GM12878 (cell line): Measurements from ENCODE around the gene PTPRC. TPM values are rescaled to one million over a fixed set of nuclear protein-coding genes. Genes with fewer than 3 reads are reported as not detected.
A peak's percentile ranks its signal among the peaks of the same experiment; 100 is the strongest.

Experiments used
- ATAC-seq: fragments of 200-7000 bp; cut with Tn5 transposase; 3 replicates; pipeline ENCODE4 v1.9.1; 2020; ENCODE audit warnings: mild to moderate bottlenecking, moderate library complexity
- BruUV-seq: library from RNA; stranded (reverse); fragments of 400-500 nt; replicated peaks from 2 replicates; lab custom pipeline; 2021; lab: Mats Ljungman, UMichigan
- CTCF ChIA-PET: fragments of 300-600 bp; sonication (Branson Sonifier 250); formaldehyde crosslinking; extraction: SDS; loops from one replicate; lab custom pipeline; 2021; ENCODE audit warnings: inconsistent platforms; lab: Yijun Ruan, JAX
- POLR2A ChIA-PET: fragments of 350-600 bp; formaldehyde crosslinking; extraction: SDS; loops from one replicate; lab custom pipeline; 2021; ENCODE audit warnings: inconsistent platforms; lab: Charles Lee
- RAD21 ChIA-PET: fragments of 300-600 bp; sonication (Branson Sonifier 250); formaldehyde crosslinking; loops from one replicate; lab custom pipeline; 2023; ENCODE audit warnings: antibody characterized with exemption; ENCODE audit not compliant: unreplicated experiment; lab: Charles Lee
- SMC1A ChIA-PET: fragments of 300-600 bp; sonication (Branson Sonifier 250); formaldehyde crosslinking; loops from one replicate; lab custom pipeline; 2023; ENCODE audit not compliant: unreplicated experiment, uncharacterized antibody; lab: Charles Lee
- DNase-seq: peaks from one replicate; pipeline ENCODE4 v3.0.0-alpha.2; 2011; ENCODE audit warnings: low read depth, low spot score
- FAIRE-seq: peaks from 3 replicates; lab custom pipeline; 2011; peaks lifted over from hg19 to GRCh38; lab: Jason Lieb, UNC
- H2AFZ ChIP-seq: 2 replicates; pipeline ENCODE4 v1.6.0; 2011; ENCODE audit warnings: low read depth, low read length, control low read depth; ENCODE audit not compliant: control insufficient read depth
- H3K27ac ChIP-seq: 2 replicates; pipeline ENCODE4 v1.5.1; 2011; ENCODE audit warnings: control low read depth; ENCODE audit not compliant: control insufficient read depth, insufficient read depth
- H3K27me3 ChIP-seq, 2 experiments: replicated peaks in 1 of 2; 2 replicates each; pipeline versions ENCODE4 v1.6.0 to v1.6.1; 2011; ENCODE audit warnings: low read length in 1 of 2; ENCODE audit not compliant: control insufficient read depth in 2 of 2, insufficient read depth in 2 of 2
- H3K36me3 ChIP-seq, 2 experiments: 2 replicates each; pipeline ENCODE4 v1.5.1; 2011; ENCODE audit warnings: low read length in 1 of 2; ENCODE audit not compliant: control insufficient read depth in 2 of 2, insufficient read depth in 2 of 2
- H3K4me1 ChIP-seq: 2 replicates; pipeline ENCODE4 v1.6.1; 2011; ENCODE audit warnings: mild to moderate bottlenecking, low read length, moderate library complexity, mixed read lengths; ENCODE audit not compliant: control insufficient read depth, insufficient read depth
- H3K4me2 ChIP-seq: 2 replicates; pipeline ENCODE4 v1.6.0; 2011; ENCODE audit warnings: control low read depth; ENCODE audit not compliant: control insufficient read depth, insufficient read depth
- H3K4me3 ChIP-seq: fragments of 200-600 bp; sonication (generic); 2 replicates; pipeline ENCODE4 v1.5.1; 2016
- H3K79me2 ChIP-seq: 2 replicates; pipeline ENCODE4 v1.6.0; 2011; ENCODE audit warnings: low read length; ENCODE audit not compliant: control insufficient read depth, insufficient read depth
- H3K9ac ChIP-seq: 2 replicates; pipeline ENCODE4 v1.8.0; 2011; ENCODE audit warnings: low read length, control low read depth, mixed read lengths; ENCODE audit not compliant: control insufficient read depth, insufficient read depth
- H3K9me3 ChIP-seq: replicated peaks from 3 replicates; pipeline ENCODE4 v1.5.1; 2011; ENCODE audit warnings: mild to moderate bottlenecking, low read length; ENCODE audit not compliant: control insufficient read depth, insufficient read depth
- H4K20me1 ChIP-seq: 2 replicates; pipeline ENCODE4 v1.6.0; 2011; ENCODE audit not compliant: control insufficient read depth, insufficient read depth
- GABPA ChIP-seq: IDR thresholded peaks from 2 replicates; pipeline ENCODE4 v1.6.1; 2014; ENCODE audit warnings: antibody characterized with exemption, low read depth, mild to moderate bottlenecking, inconsistent platforms
- IKZF1 ChIP-seq: fragments of 450-650 bp; conservative IDR thresholded peaks from 2 replicates; pipeline ENCODE4 v1.6.1; 2017; ENCODE audit warnings: antibody characterized with exemption, mild to moderate bottlenecking
- JUND ChIP-seq: IDR thresholded peaks from 2 replicates; pipeline ENCODE4 v1.6.1; 2012; ENCODE audit warnings: low read depth, mild to moderate bottlenecking, low read length, improper control_type of control experiment, moderate library complexity
- MEF2A ChIP-seq: IDR thresholded peaks from 2 replicates; pipeline ENCODE4 v1.6.1; 2011; ENCODE audit warnings: low read depth, mild to moderate bottlenecking, low read length, moderate library complexity; ENCODE audit not compliant: insufficient read depth
- MEF2B ChIP-seq: fragments of 450-650 bp; IDR thresholded peaks from 2 replicates; pipeline ENCODE4 v1.6.1; 2018; ENCODE audit warnings: mild to moderate bottlenecking, moderate library complexity; ENCODE audit not compliant: partially characterized antibody, poor library complexity, severe bottlenecking
- MTA2 ChIP-seq: fragments of 450-650 bp; IDR thresholded peaks from 2 replicates; pipeline ENCODE4 v1.6.1; 2016; ENCODE audit warnings: low read depth, mild to moderate bottlenecking, moderate library complexity
- POLR2AphosphoS2 ChIP-seq: IDR thresholded peaks from 2 replicates; pipeline ENCODE4 v1.6.1; 2011; ENCODE audit warnings: low read depth, mild to moderate bottlenecking, low read length, improper control_type of control experiment, moderate library complexity
- ZNF687 ChIP-seq: fragments of 450-650 bp; IDR thresholded peaks from 2 replicates; pipeline ENCODE4 v1.6.1; 2017; ENCODE audit warnings: mild to moderate bottlenecking, moderate library complexity
- WGBS: methylation state at CpG from one replicate; pipeline ENCODE4 v1.1.6; 2016; ENCODE audit warnings: low lambda C conversion rate; ENCODE audit not compliant: insufficient replicate concordance, insufficient coverage; ENCODE audit errors: missing lambda C conversion rate; 5-methylcytosine and 5-hydroxymethylcytosine counted together
- in situ Hi-C: fragments of 300-500 bp; cut with MboI; formaldehyde crosslinking; loops from 9 replicates; pipeline ENCODE4 v1.14.3; 2018; ENCODE audit warnings: mixed read lengths
- intact Hi-C: fragments of 100-400 bp; cut with micrococcal nuclease; formaldehyde crosslinking; loops from one replicate; pipeline ENCODE4 v1.14.2; 2022; ENCODE audit not compliant: unreplicated experiment
- polyA plus RNA-seq, 11 experiments: library from polyadenylated mRNA; depleted of rRNA in 4 of 11; unstranded in 6 of 11; stranded (reverse) in 5 of 11; fragments of >200 nt; fragmentation: Nextera tagmentation in 4 of 11; fragmentation: Illumina TruSeq in 1 of 11; extraction: Ambion mirVana in 4 of 11; extraction: Trizol in 1 of 11; gene quantifications; 1 replicate in 1 of 11; 2 replicates in 10 of 11; pipeline versions ENCODE4 v1.2.1 to v1.2.3, GENCODE V29; 2011 to 2016; ENCODE audit warnings: inconsistent platforms in 2 of 11, missing spikeins in 2 of 11, low read depth in 1 of 11
- total RNA-seq, 4 experiments: library from RNA; depleted of rRNA in 3 of 4; stranded (reverse); fragments of >200 nt in 3 of 4; fragmentation: Illumina TruSeq in 1 of 4; extraction: Trizol in 1 of 4; gene quantifications; 2 replicates each; pipeline versions ENCODE4 v1.2.1 to v1.2.3, GENCODE V29; 2013 to 2021
- TF ChIP-seq, protein P1 (sequence below): IDR thresholded peaks from 2 replicates; pipeline ENCODE4 v1.6.1; 2012; ENCODE audit warnings: low read length, inconsistent platforms
- TF ChIP-seq, protein P2 (sequence below): IDR thresholded peaks from 2 replicates; pipeline ENCODE4 v1.6.1; 2011; ENCODE audit warnings: borderline replicate concordance, low read depth, mild to moderate bottlenecking, moderate library complexity, low read length; ENCODE audit not compliant: insufficient read depth, poor library complexity, severe bottlenecking

Gene PTPRC
- total and polyA plus RNA-seq, 10 of the 15 experiments (the other 5 are each of a cell fraction or from before 2014, with no cell fraction given) = 72.9 to 221 (median 118) TPM

DNA sequence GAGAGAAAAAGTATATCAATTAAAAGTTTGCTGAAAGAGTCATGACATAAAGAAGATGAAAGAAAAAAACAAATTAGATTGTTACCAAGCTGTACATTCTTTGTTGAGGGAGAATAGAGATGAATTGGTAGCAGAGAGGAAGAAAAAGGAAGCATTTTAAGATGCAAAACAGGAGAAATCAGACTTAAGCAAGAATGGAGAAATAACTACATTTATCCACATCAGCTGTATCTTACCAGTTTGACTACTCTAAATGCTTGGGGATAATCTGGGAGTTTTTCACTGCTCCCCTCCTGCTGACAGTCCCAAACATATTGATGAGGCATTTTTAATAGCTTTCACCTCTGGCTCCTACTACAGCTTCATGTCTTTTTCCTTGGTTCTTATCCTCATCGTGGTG, 16.8 kb upstream of the PTPRC start:
- no peak for FAIRE-seq
- H3K4me2 ChIP-seq = peak overlapping the region; percentile 17
- no peaks in the 10 kb centered on the region; the same call in 1 of the 3 replicates for H3K9me3 ChIP-seq
- POLR2A ChIA-PET = interaction anchor here (0.8 to 7.4 kb wide), 17 partner anchors 9 to 68 kb away, joined by 3 to 106 read pairs (median 8); partner anchors contain the start of gene PTPRC
- H2AFZ ChIP-seq = no peak overlapping the region
- RAD21 ChIA-PET = interaction anchor here (0.6 to 7.2 kb wide), 29 partner anchors 12 to 456 kb away, joined by 3 to 154 read pairs (median 9); partner anchors contain the start of gene PTPRC
- no peak for ATAC-seq
- no peak for DNase-seq
- 0% methylated on average over 1 of the region's 1 CpG for WGBS
- SMC1A ChIA-PET = interaction anchor here (0.6 to 7.4 kb wide), 34 partner anchors 14 to 621 kb away, joined by 3 to 251 read pairs (median 8); partner anchors contain the start of gene PTPRC
- intact Hi-C loops (loop anchor here (10.0 kb wide), 1 partner anchor 553 kb away; no protein-coding TSS in a partner anchor), in situ Hi-C loops (no loop called here)
- no peaks in the 10 kb centered on the region for H4K20me1 ChIP-seq
- TF ChIP-seq, protein P1, sequence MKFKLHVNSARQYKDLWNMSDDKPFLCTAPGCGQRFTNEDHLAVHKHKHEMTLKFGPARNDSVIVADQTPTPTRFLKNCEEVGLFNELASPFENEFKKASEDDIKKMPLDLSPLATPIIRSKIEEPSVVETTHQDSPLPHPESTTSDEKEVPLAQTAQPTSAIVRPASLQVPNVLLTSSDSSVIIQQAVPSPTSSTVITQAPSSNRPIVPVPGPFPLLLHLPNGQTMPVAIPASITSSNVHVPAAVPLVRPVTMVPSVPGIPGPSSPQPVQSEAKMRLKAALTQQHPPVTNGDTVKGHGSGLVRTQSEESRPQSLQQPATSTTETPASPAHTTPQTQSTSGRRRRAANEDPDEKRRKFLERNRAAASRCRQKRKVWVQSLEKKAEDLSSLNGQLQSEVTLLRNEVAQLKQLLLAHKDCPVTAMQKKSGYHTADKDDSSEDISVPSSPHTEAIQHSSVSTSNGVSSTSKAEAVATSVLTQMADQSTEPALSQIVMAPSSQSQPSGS = no peak
- TF ChIP-seq, protein P2, sequence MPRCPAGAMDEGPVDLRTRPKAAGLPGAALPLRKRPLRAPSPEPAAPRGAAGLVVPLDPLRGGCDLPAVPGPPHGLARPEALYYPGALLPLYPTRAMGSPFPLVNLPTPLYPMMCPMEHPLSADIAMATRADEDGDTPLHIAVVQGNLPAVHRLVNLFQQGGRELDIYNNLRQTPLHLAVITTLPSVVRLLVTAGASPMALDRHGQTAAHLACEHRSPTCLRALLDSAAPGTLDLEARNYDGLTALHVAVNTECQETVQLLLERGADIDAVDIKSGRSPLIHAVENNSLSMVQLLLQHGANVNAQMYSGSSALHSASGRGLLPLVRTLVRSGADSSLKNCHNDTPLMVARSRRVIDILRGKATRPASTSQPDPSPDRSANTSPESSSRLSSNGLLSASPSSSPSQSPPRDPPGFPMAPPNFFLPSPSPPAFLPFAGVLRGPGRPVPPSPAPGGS = no peak
- TF ChIP-seq MEF2B = no peak
- TF ChIP-seq IKZF1 = no peak
- no peak for TF ChIP-seq POLR2AphosphoS2
- no peak for TF ChIP-seq MTA2
- no peak for TF ChIP-seq JUND
- TF ChIP-seq MEF2A = no peak
- no peak for TF ChIP-seq GABPA
- TF ChIP-seq ZNF687 = no peak
- TF ChIP-seq, all 136 proteins: peak for 0
- Histone ChIP-seq H3K4me1 (peaks cover 47% of the 10 kb centered on the region), H3K79me2 (no peaks in the 10 kb centered on the region), H3K9ac (peak overlapping the region; percentile 62; the same call in 1 of the 2 replicates), H3K4me3 (peak overlapping the region; percentile 50; the same call in 1 of the 2 replicates), H3K27ac (peak overlapping the region; percentile 93), H3K27me3 (no peaks in the 10 kb centered on the region), H3K36me3 (no peaks in the 10 kb centered on the region)
- CTCF ChIA-PET = interaction anchor here (0.6 to 4.9 kb wide), 20 partner anchors 12 to 542 kb away, joined by 3 to 45 read pairs (median 4); partner anchors contain the start of gene PTPRC
- no TSS peak for BruUV-seq
